CD4-positive, alpha-beta T cell (primary cell): ENCODE data around the gene ACER3. TPM values are rescaled to one million over a fixed set of nuclear protein-coding genes. Genes with fewer than 3 reads are reported as not detected.

Experiments used
- ATAC-seq: fragments of 200-7000 bp; cut with Tn5 transposase; one replicate; pipeline ENCODE4 v1.10.0; 2022; ENCODE audit warnings: mild to moderate bottlenecking; ENCODE audit not compliant: poor library complexity
- CTCF ChIA-PET: fragments of 350-600 bp; sonication (Branson Sonifier 250); formaldehyde crosslinking; loops from one replicate; lab custom pipeline; 2021; ENCODE audit warnings: antibody characterized with exemption, inconsistent platforms; lab: Charles Lee
- POLR2A ChIA-PET: fragments of 350-600 bp; sonication (Branson Sonifier 250); formaldehyde crosslinking; loops from one replicate; lab custom pipeline; 2021; ENCODE audit warnings: antibody characterized with exemption, inconsistent platforms; lab: Charles Lee
- DNase-seq, 14 experiments: peaks; one replicate each; pipeline ENCODE4 v3.0.0-alpha.2; 2013 to 2020; ENCODE audit warnings: mixed read lengths in 2 of 14
- H3K27ac ChIP-seq, 2 donors: one replicate each; pipeline versions ENCODE4 v1.5.1 to v1.7.0; 2013; ENCODE audit warnings: low read length in 2 of 2, low read depth in 1 of 2, mild to moderate bottlenecking in 1 of 2
- H3K27me3 ChIP-seq, 2 experiments: 1 replicate in 1 of 2; 2 replicates in 1 of 2; pipeline versions ENCODE4 v1.6.1 to v1.7.0; 2013; ENCODE audit warnings: low read length in 2 of 2, control low read depth in 1 of 2, mild to moderate bottlenecking in 1 of 2, moderate library complexity in 1 of 2; ENCODE audit not compliant: insufficient read depth in 2 of 2, control insufficient read depth in 1 of 2
- H3K36me3 ChIP-seq: one replicate; pipeline ENCODE4 v1.6.1; 2013; ENCODE audit warnings: low read length, control low read depth; ENCODE audit not compliant: insufficient read depth
- H3K4me1 ChIP-seq: one replicate; pipeline ENCODE4 v1.6.1; 2013; ENCODE audit warnings: low read length, control low read depth; ENCODE audit not compliant: insufficient read depth
- H3K4me3 ChIP-seq: one replicate; pipeline ENCODE4 v1.5.1; 2013; ENCODE audit warnings: mild to moderate bottlenecking, low read length, moderate library complexity
- H3K9me3 ChIP-seq, 2 experiments: 1 replicate in 1 of 2; 2 replicates in 1 of 2; pipeline versions ENCODE4 v1.6.1 to v1.7.0; 2013; ENCODE audit warnings: low read length in 2 of 2, mild to moderate bottlenecking in 2 of 2, control low read depth in 1 of 2, moderate library complexity in 1 of 2; ENCODE audit not compliant: control insufficient read depth in 1 of 2, insufficient read depth in 1 of 2
- H3K27ac Mint-ChIP-seq: one replicate; pipeline ENCODE4 v1.8.0; 2020; ENCODE audit warnings: mixed read lengths
- H3K27me3 Mint-ChIP-seq: one replicate; pipeline ENCODE4 v1.8.0; 2021; ENCODE audit warnings: mixed read lengths
- H3K36me3 Mint-ChIP-seq: one replicate; pipeline ENCODE4 v1.8.0; 2021; ENCODE audit warnings: low read depth, mixed read lengths
- H3K4me1 Mint-ChIP-seq: one replicate; pipeline ENCODE4 v1.8.0; 2021; ENCODE audit warnings: low read depth, mixed read lengths
- H3K4me3 Mint-ChIP-seq: one replicate; pipeline ENCODE4 v1.8.0; 2020; ENCODE audit warnings: mild to moderate bottlenecking, mixed read lengths
- H3K9me3 Mint-ChIP-seq: one replicate; pipeline ENCODE4 v1.8.0; 2020; ENCODE audit warnings: mixed read lengths
- intact Hi-C, 2 experiments: fragments of 100-400 bp; cut with DNase I in 1 of 2; cut with micrococcal nuclease in 1 of 2; formaldehyde crosslinking; loops; one replicate each; pipeline versions ENCODE4 v1.15.1 to v1.9.0; 2023 to 2025; cut with DNase I, micrococcal nuclease
- total RNA-seq, 174 experiments: library from RNA in 2 of 174; stranded (reverse) in 2 of 174; gene quantifications; one replicate each; pipeline ENCODE4 v1.2.3 and lab custom pipeline; 2021 to 2026
- TF ChIP-seq, protein P1 (sequence below): fragments of 200-600 bp; IDR thresholded peaks from one replicate; pipeline ENCODE4 v1.8.0; 2022; ENCODE audit warnings: antibody characterized with exemption, mild to moderate bottlenecking

Gene ACER3
- total RNA-seq, 2 experiments from 2014 or later: 6.4 to 7.0 TPM

DNA sequence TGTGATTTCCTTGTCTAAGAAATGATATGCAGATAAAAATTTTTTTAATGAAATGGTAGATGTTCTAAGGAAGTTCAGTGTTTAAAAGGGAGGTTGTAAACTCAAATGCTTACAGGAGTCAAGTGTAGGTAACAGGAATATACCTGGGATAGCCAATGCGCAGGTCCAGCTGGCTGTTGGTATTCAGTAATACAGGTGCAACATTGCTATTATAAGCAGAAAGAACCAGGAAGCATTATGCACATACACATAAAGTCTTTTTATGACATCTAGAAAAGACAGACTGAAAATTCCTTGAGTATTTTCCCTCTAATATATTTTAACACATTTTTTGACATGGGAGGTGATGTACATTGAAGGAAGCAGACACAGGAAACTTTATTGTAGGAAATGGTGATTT is 129.9 kb downstream of the ACER3 start:
- no peaks in the 10 kb centered on the region for H3K9me3 ChIP-seq
- no peaks in the 10 kb centered on the region for H3K36me3 ChIP-seq
- H3K27ac ChIP-seq: no peak overlapping the region
- H3K27me3 ChIP-seq: no peaks in the 10 kb centered on the region
- peaks cover 17% of the 10 kb centered on the region for H3K36me3 Mint-ChIP-seq
- intact Hi-C loops: no loop called here
- DNase-seq: no peak
- no peaks in the 10 kb centered on the region for H3K4me1 ChIP-seq
- H3K27me3 Mint-ChIP-seq: no peaks in the 10 kb centered on the region
- H3K4me1 Mint-ChIP-seq: no peaks in the 10 kb centered on the region
- ATAC-seq: no peak
- ChIA-PET POLR2A (no interaction called here), CTCF (no interaction called here)
- H3K4me3 Mint-ChIP-seq: no peak overlapping the region
- no peak overlapping the region for H3K4me3 ChIP-seq
- H3K9me3 Mint-ChIP-seq: no peaks in the 10 kb centered on the region
- TF ChIP-seq, protein P1, sequence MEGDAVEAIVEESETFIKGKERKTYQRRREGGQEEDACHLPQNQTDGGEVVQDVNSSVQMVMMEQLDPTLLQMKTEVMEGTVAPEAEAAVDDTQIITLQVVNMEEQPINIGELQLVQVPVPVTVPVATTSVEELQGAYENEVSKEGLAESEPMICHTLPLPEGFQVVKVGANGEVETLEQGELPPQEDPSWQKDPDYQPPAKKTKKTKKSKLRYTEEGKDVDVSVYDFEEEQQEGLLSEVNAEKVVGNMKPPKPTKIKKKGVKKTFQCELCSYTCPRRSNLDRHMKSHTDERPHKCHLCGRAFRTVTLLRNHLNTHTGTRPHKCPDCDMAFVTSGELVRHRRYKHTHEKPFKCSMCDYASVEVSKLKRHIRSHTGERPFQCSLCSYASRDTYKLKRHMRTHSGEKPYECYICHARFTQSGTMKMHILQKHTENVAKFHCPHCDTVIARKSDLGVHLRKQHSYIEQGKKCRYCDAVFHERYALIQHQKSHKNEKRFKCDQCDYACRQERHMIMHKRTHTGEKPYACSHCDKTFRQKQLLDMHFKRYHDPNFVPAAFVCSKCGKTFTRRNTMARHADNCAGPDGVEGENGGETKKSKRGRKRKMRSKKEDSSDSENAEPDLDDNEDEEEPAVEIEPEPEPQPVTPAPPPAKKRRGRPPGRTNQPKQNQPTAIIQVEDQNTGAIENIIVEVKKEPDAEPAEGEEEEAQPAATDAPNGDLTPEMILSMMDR: no peak
- H3K27ac Mint-ChIP-seq: no peak overlapping the region

DNA sequence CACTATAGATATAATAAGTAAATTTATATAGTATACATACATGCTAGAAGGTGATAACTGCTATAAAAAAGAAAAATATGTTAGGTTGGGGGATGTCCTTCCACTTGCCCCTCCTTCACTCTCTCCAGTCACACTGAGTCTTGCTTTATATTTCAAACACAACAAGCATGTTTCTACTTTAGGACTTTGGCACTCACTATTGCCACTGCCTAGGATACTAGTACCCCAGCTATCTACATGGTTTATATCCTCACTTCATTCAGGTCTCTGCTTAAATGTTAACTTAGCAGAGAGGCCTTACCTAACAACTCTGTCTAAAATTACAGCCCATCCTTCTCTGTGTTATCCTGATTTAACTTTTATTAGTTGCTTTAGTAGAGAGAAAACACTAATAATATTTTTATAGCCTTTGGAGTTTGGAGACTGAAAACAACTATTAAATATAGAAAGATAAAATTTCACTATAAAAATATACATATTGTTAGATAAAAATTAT is 134.4 kb downstream of the ACER3 start:
- Histone ChIP-seq H3K27ac (no peak overlapping the region), H3K36me3 (no peaks in the 10 kb centered on the region), H3K4me1 (peaks cover 3% of the 10 kb centered on the region), H3K27me3 (no peaks in the 10 kb centered on the region), H3K9me3 (no peaks in the 10 kb centered on the region), H3K4me3 (no peak overlapping the region)
- H3K27ac Mint-ChIP-seq: no peak overlapping the region
- intact Hi-C loops: no loop called here
- TF ChIP-seq, protein P1: no peak
- H3K27me3 Mint-ChIP-seq: no peaks in the 10 kb centered on the region
- H3K4me3 Mint-ChIP-seq: no peak overlapping the region
- CTCF ChIA-PET: no interaction called here
- no peak for DNase-seq
- no peaks in the 10 kb centered on the region for H3K9me3 Mint-ChIP-seq
- ATAC-seq: no peak
- H3K36me3 Mint-ChIP-seq: peaks cover 16% of the 10 kb centered on the region
- peaks cover 4% of the 10 kb centered on the region for H3K4me1 Mint-ChIP-seq
- POLR2A ChIA-PET: no interaction called here

DNA sequence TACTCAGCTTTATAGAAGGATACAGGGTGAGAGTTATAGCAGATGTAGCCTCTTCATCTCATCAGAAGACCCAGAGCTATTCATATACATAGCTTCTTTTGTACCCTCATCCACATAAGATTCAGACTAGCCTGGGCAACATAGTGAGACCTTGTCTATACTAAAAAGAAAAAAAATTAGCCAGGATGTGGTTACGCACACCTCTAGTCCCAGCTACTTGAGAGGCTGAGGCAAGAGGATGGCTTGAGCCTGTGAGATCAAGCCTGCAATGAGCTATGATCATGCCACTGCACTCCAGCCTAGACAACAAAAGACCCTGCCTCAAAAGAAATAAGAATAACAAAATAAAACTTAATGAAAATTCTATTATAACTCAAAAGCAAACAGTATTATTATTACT is 136.8 kb downstream of the ACER3 start:
- DNase-seq (peak in 1 of 14 experiments; percentile 26), ATAC-seq (no peak)
- Histone ChIP-seq H3K4me3 (no peak overlapping the region), H3K36me3 (no peaks in the 10 kb centered on the region), H3K27ac (no peak overlapping the region), H3K4me1 (peaks cover 3% of the 10 kb centered on the region), H3K27me3 (no peaks in the 10 kb centered on the region), H3K9me3 (no peaks in the 10 kb centered on the region)
- Mint-ChIP-seq H3K4me1 (peaks cover 4% of the 10 kb centered on the region), H3K27ac (no peak overlapping the region), H3K27me3 (no peaks in the 10 kb centered on the region), H3K9me3 (no peaks in the 10 kb centered on the region), H3K4me3 (no peak overlapping the region), H3K36me3 (peaks cover 4% of the 10 kb centered on the region)
- intact Hi-C loops: no loop called here
- ChIA-PET POLR2A (no interaction called here), CTCF (no interaction called here)
- TF ChIP-seq, protein P1: no peak
